OCI-LY3 (cell line): Measurements from ENCODE around the gene POMGNT2.

Source experiments
- CTCF ChIP-seq: fragments of 200-600, 300-600 bp; sonication (generic); IDR thresholded peaks from 2 replicates; pipeline ENCODE4 v1.5.1; 2014; ENCODE audit warnings: antibody characterized with exemption, low read length, low read depth
- EZH2phosphoT487 ChIP-seq: fragments of 200-600 bp; shearing (Covaris generic); IDR thresholded peaks from 2 replicates; pipeline ENCODE4 v1.6.1; 2018; ENCODE audit warnings: antibody characterized with exemption, mixed run types, low read depth

GRCh38 chr3:43062040-43062563, 43.8 kb downstream of the POMGNT2 start:
- TF ChIP-seq CTCF = no peak
- TF ChIP-seq EZH2phosphoT487 = no peak
